ENCODE measurements around the gene DGKI.

The DGKI gene

GRCh38 chr7:137381045-137381444, 465.7 kb downstream of the DGKI start:
- Mint-ChIP-seq H3K4me3 (no peak overlapping the region), H3K27me3 (ENCODE audit: low read depth) (no peaks in the 10 kb centered on the region), H3K36me3 (ENCODE audit: low read depth) (no peaks in the 10 kb centered on the region), H3K4me1 (ENCODE audit: low read depth) (no peaks in the 10 kb centered on the region), H3K9me3 (peaks cover 5% of the 10 kb centered on the region), H3K27ac (no peak overlapping the region)

- no peaks in the 10 kb centered on the region for H3K4me1 Mint-ChIP-seq (ENCODE audit: low read depth)
- no peak overlapping the region for H3K27ac Mint-ChIP-seq
- no peak overlapping the region for H3K4me3 Mint-ChIP-seq
- no peaks in the 10 kb centered on the region for H3K36me3 Mint-ChIP-seq (ENCODE audit: low read depth)
- no peaks in the 10 kb centered on the region for H3K27me3 Mint-ChIP-seq (ENCODE audit: low read depth)
- H3K9me3 Mint-ChIP-seq, result no peaks in the 10 kb centered on the region
Observed at GRCh38 chr7:137373507-137373906, 473.3 kb downstream of the DGKI start.

- Mint-ChIP-seq H3K4me3 (no peak overlapping the region), H3K9me3 (no peaks in the 10 kb centered on the region), H3K36me3 (ENCODE audit: low read depth) (no peaks in the 10 kb centered on the region), H3K27ac (no peak overlapping the region), H3K27me3 (ENCODE audit: low read depth) (no peaks in the 10 kb centered on the region), H3K4me1 (ENCODE audit: low read depth) (no peaks in the 10 kb centered on the region)
Observed at GRCh38 chr7:137371616-137372015, 475.2 kb downstream of the DGKI start.

GRCh38 chr7:137366995-137367394, 479.8 kb downstream of the DGKI start:
- H3K9me3 Mint-ChIP-seq, result peaks cover 17% of the 10 kb centered on the region
- no peaks in the 10 kb centered on the region for H3K4me1 Mint-ChIP-seq (ENCODE audit: low read depth)
- no peaks in the 10 kb centered on the region for H3K27me3 Mint-ChIP-seq (ENCODE audit: low read depth)
- H3K36me3 Mint-ChIP-seq (ENCODE audit: low read depth), result no peaks in the 10 kb centered on the region
- H3K27ac Mint-ChIP-seq, result no peak overlapping the region
- no peak overlapping the region for H3K4me3 Mint-ChIP-seq

GRCh38 chr7:137363683-137364082, 483.1 kb downstream of the DGKI start:
- H3K4me3 Mint-ChIP-seq, result no peak overlapping the region

GRCh38 chr7:137360087-137360679, 486.6 kb downstream of the DGKI start:
- Mint-ChIP-seq H3K36me3 (ENCODE audit: low read depth) (no peaks in the 10 kb centered on the region), H3K4me1 (ENCODE audit: low read depth) (no peaks in the 10 kb centered on the region), H3K9me3 (peaks cover 32% of the 10 kb centered on the region), H3K4me3 (no peak overlapping the region), H3K27me3 (ENCODE audit: low read depth) (no peaks in the 10 kb centered on the region), H3K27ac (no peak overlapping the region)

More at GRCh38 chr7:137363683-137364082, 483.1 kb downstream of the DGKI start:
- no peaks in the 10 kb centered on the region for H3K36me3 Mint-ChIP-seq (ENCODE audit: low read depth)
- peaks cover 31% of the 10 kb centered on the region for H3K9me3 Mint-ChIP-seq
- no peaks in the 10 kb centered on the region for H3K4me1 Mint-ChIP-seq (ENCODE audit: low read depth)
- H3K27me3 Mint-ChIP-seq (ENCODE audit: low read depth), result no peaks in the 10 kb centered on the region
- no peak overlapping the region for H3K27ac Mint-ChIP-seq

- no peaks in the 10 kb centered on the region for H3K4me1 Mint-ChIP-seq (ENCODE audit: low read depth)
- H3K27ac Mint-ChIP-seq, result no peak overlapping the region
- no peak overlapping the region for H3K4me3 Mint-ChIP-seq
- peaks cover 4% of the 10 kb centered on the region for H3K9me3 Mint-ChIP-seq
- H3K27me3 Mint-ChIP-seq (ENCODE audit: low read depth), result no peaks in the 10 kb centered on the region
- no peaks in the 10 kb centered on the region for H3K36me3 Mint-ChIP-seq (ENCODE audit: low read depth)
Observed at GRCh38 chr7:137354961-137355360, 491.8 kb downstream of the DGKI start.

- Mint-ChIP-seq H3K36me3 (ENCODE audit: low read depth) (no peaks in the 10 kb centered on the region), H3K27ac (no peak overlapping the region), H3K4me3 (no peak overlapping the region), H3K9me3 (peaks cover 4% of the 10 kb centered on the region), H3K4me1 (ENCODE audit: low read depth) (no peaks in the 10 kb centered on the region), H3K27me3 (ENCODE audit: low read depth) (no peaks in the 10 kb centered on the region)
Observed at GRCh38 chr7:137354396-137354795, 492.4 kb downstream of the DGKI start.

- Mint-ChIP-seq H3K27me3 (ENCODE audit: low read depth) (no peaks in the 10 kb centered on the region), H3K4me1 (ENCODE audit: low read depth) (no peaks in the 10 kb centered on the region), H3K4me3 (no peak overlapping the region), H3K9me3 (no peaks in the 10 kb centered on the region), H3K27ac (no peak overlapping the region), H3K36me3 (ENCODE audit: low read depth) (no peaks in the 10 kb centered on the region)
Observed at GRCh38 chr7:137351941-137352340, 494.8 kb downstream of the DGKI start.

GRCh38 chr7:137345799-137346449, 500.9 kb downstream of the DGKI start:
- no peak overlapping the region for H3K4me3 Mint-ChIP-seq
- no peaks in the 10 kb centered on the region for H3K27me3 Mint-ChIP-seq (ENCODE audit: low read depth)
- H3K36me3 Mint-ChIP-seq (ENCODE audit: low read depth), result no peaks in the 10 kb centered on the region
- H3K4me1 Mint-ChIP-seq (ENCODE audit: low read depth), result peaks cover 2% of the 10 kb centered on the region
- no peak overlapping the region for H3K27ac Mint-ChIP-seq
- no peaks in the 10 kb centered on the region for H3K9me3 Mint-ChIP-seq

- Mint-ChIP-seq H3K4me1 (ENCODE audit: low read depth) (peaks cover 2% of the 10 kb centered on the region), H3K4me3 (no peak within 1 kb of the TSS), H3K36me3 (ENCODE audit: low read depth) (no peaks in the 10 kb centered on the region), H3K9me3 (no peaks in the 10 kb centered on the region), H3K27me3 (ENCODE audit: low read depth) (no peaks in the 10 kb centered on the region), H3K27ac (no peak within 1 kb of the TSS)
Observed at GRCh38 chr7:137343281-137343841, 503.4 kb downstream of the DGKI start, which contains the start of gene PTN. Gene PTN (minus strand): TSS chr7:137343733. CDS start chr7:137254973, 88,760 bp downstream.

GRCh38 chr7:137342828-137343261, 503.9 kb downstream of the DGKI start:
- H3K36me3 Mint-ChIP-seq (ENCODE audit: low read depth), result no peaks in the 10 kb centered on the region
- H3K4me1 Mint-ChIP-seq (ENCODE audit: low read depth), result peaks cover 2% of the 10 kb centered on the region
- no peak overlapping the region for H3K27ac Mint-ChIP-seq
- no peaks in the 10 kb centered on the region for H3K9me3 Mint-ChIP-seq
- no peaks in the 10 kb centered on the region for H3K27me3 Mint-ChIP-seq (ENCODE audit: low read depth)
- H3K4me3 Mint-ChIP-seq, result no peak overlapping the region

- H3K27ac Mint-ChIP-seq, result no peak overlapping the region
- no peaks in the 10 kb centered on the region for H3K27me3 Mint-ChIP-seq (ENCODE audit: low read depth)
- H3K4me1 Mint-ChIP-seq (ENCODE audit: low read depth), result peaks cover 2% of the 10 kb centered on the region
- no peaks in the 10 kb centered on the region for H3K36me3 Mint-ChIP-seq (ENCODE audit: low read depth)
- H3K9me3 Mint-ChIP-seq, result no peaks in the 10 kb centered on the region
- no peak overlapping the region for H3K4me3 Mint-ChIP-seq
Observed at GRCh38 chr7:137342265-137342664, 504.5 kb downstream of the DGKI start.

- Mint-ChIP-seq H3K27ac (no peak overlapping the region), H3K27me3 (ENCODE audit: low read depth) (no peaks in the 10 kb centered on the region), H3K36me3 (ENCODE audit: low read depth) (no peaks in the 10 kb centered on the region), H3K4me1 (ENCODE audit: low read depth) (no peaks in the 10 kb centered on the region), H3K9me3 (no peaks in the 10 kb centered on the region), H3K4me3 (no peak overlapping the region)
Observed at GRCh38 chr7:137337902-137338301, 508.9 kb downstream of the DGKI start.

GRCh38 chr7:137335814-137336213, 511.0 kb downstream of the DGKI start:
- H3K4me1 Mint-ChIP-seq (ENCODE audit: low read depth), result no peaks in the 10 kb centered on the region
- no peak overlapping the region for H3K27ac Mint-ChIP-seq
- no peaks in the 10 kb centered on the region for H3K36me3 Mint-ChIP-seq (ENCODE audit: low read depth)
- H3K27me3 Mint-ChIP-seq (ENCODE audit: low read depth), result no peaks in the 10 kb centered on the region
- no peak overlapping the region for H3K4me3 Mint-ChIP-seq
- H3K9me3 Mint-ChIP-seq, result no peaks in the 10 kb centered on the region

Measured in T-helper 1 cell treated with Interleukin-12 subunit alpha and Interleukin-12 subunit beta and Interleukin-4 antibody, amounts not matched to agents 30 μg/mL and 1 μg/mL, for 36 hours (primary cell).